ENCODE measurements around the gene UBASH3B.
"Not testable (repeated sequence)": the region's sequence is repeated elsewhere in the genome, so short reads cannot be mapped to it uniquely, and the experiment has no call there.

Gene UBASH3B

GRCh38 chr11:122711362-122711761, 55.8 kb downstream of the UBASH3B start:
- DNase-seq = no peak

DNA sequence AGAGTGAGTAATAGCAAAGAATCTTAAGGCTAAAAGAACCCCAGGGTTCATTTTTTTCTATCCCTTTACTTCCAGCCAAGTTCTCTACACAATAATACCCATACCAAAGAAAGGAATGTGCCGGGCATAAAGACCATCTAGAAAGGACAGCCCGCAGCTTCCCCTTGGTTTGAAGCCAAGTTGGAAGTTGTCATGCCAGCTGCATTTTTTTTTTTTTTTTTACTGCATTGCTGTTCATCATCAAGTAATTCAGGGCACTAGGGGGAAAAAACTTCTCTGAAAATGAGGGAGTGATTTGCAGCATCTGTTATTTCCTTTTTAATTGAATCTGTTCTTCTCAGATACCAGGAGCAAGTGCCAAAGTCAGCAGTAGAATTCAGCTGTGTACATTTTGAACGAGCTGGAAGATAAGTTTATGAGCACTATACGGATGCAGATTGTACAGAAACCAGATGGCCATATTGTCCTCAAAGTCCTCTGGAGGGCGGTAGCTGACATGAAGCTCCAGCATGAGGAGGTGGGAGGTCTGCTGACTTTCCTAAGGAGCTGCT, 56.4 kb downstream of the UBASH3B start:
- DNase-seq = peak; percentile 57

DNA sequence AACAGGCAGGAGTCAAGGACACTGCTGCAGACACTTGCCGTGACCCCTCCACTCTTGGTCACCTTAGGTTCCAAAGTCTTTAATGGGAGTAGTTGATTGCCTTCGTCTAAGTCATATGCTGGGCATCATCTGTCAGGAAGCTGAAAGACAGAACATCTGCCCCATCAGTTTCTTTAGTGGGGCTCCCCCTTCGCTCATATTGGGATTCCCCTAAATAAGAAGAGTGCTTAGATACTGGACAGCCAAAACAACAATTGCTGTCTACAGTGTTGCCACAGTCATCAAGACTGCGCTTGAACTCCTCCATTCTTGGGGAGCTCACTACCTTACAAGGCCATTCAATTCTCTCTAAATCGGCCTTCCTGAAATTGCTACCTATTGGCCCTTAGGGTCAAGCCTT, 58.5 kb downstream of the UBASH3B start:
- no peak for DNase-seq

- no peak for DNase-seq
These were observed 59.0 kb downstream of the UBASH3B start for GRCh38 chr11:122714484-122714883.

DNA sequence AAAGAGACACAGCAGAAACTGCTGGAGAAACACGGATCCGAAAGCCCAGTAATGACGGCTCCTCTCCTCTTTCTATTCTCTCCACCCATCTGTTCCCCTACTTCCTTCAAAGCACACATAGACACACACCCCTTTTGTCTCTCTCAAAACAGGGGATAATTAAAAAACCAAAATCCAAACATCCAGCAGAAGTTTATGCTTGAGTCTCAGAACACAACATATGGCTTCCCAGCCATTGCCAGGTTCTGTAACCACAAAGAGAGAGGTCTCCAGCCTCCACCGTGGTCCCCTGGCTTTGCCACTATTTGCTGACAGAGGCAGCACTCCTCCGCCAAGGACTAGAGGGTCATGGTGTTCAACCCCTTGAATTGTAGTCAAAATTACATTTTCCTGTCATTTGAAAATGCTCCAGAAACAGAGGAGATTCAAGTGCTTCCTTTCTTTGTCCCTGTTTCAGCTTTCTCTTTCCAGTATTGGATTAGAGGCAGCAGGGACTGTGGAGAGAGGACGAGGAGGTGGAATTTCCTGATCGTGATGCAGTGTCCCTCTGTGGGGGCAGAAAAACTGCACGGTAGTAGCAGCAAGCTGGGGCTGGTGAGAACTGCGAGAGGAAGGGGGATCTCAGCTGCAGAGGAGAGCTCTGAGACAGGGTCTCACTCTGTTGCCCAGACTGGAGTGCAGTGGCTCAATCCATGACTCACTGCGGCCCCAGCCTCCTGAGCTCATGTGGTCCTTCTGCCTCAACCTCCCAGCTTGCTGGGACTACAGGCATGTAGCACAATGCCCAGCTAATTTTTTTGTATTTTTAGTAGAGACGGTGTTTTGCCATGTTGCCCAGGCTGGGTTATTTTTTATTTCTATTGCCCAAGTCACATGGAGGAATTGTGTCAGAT, 60.3 kb downstream of the UBASH3B start:
- no peak for DNase-seq

GRCh38 chr11:122717264-122717867, 61.8 kb downstream of the UBASH3B start:
- no peak for DNase-seq

- no peak for DNase-seq
These were observed 64.8 kb downstream of the UBASH3B start for GRCh38 chr11:122720107-122720881.

GRCh38 chr11:122721201-122721963, 65.9 kb downstream of the UBASH3B start:
- DNase-seq = no peak

- peak; percentile 85 for DNase-seq
These were observed 66.4 kb downstream of the UBASH3B start for GRCh38 chr11:122721964-122722266.

GRCh38 chr11:122723106-122723505, 67.6 kb downstream of the UBASH3B start:
- no peak for DNase-seq

GRCh38 chr11:122723576-122723975, 68.1 kb downstream of the UBASH3B start:
- DNase-seq = peak; percentile 56

- peak; percentile 76 for DNase-seq
These were observed 69.0 kb downstream of the UBASH3B start for GRCh38 chr11:122724520-122724919.

DNA sequence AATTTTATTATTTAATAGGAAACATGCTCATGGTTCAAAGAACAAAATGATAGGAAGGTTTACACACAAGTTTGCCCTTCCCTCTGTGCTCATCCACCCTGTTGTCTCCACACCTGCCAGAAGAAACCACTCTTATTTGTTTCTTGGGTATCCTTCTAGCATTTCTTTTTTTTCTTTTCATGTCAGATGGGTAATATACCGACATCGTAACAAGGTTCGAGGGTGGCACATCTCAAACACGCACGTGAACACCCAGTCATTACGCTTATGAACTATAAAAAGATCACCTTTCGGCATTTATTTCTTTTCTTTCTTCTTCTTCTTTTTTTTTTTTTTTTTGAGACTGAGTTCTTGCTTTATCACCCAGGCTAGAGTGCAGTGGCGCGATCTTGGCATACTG, 70.5 kb downstream of the UBASH3B start:
- no peak for DNase-seq

DNA sequence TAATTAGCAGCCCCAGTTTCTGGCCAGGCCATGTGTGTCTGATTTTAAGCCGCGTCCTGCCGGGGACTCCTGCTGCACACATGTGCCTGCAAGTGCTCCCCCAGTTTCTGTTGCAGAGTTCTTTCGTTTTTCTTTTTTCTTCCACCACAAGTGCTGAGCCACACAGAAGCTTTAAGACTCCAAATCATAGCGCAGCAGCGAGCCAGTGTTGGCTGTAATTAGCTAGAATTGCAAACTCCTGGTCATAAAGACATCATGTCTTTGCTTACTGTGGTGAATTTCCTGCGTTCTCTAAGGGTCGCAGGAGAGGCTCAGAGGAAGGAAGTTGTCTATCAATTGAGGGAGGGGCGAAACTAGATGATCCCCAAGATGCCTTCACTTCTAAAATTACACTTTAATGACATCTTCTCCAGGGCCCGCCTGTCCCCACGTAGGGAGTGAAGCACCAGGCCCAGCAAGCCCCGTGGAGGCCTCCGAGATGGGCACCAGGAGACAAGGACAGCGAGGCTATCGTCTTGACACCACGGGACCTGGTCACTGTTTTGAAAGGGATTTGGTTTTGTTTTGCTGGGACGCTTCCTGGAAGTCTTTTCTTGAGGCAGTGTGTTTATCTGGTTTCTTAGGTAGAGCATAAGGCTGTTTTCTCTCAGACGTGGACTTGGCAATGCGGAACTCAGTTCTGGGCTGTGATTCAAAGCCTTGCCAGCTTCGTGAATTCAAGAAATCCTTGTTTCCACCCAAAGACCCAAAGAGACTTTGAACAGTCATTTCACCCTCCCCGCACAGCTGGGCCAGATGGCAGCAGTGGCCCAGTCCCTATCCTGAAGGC, 71.8 kb downstream of the UBASH3B start:
- DNase-seq = peak; percentile 62

DNA sequence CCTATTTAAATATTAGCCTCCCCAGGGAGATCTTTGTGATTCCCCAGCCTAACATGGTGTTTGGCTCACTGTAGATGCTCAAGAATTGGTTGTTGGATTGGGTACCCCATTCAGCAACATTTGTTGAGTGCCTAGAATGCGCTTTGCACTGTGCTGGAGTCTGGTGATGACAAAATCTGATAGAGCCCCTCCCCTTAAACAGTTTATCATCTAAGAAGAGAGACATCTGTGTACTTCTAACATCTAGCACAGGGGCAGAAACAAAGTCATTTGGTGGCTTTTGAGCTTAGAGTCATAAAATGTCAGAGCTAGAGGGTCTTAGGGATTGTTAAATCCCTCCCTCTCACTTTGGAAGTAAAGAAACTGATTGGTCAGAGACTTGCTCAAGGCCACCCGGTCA, 73.0 kb downstream of the UBASH3B start:
- no peak for DNase-seq

GRCh38 chr11:122729139-122729538, 73.6 kb downstream of the UBASH3B start:
- DNase-seq = no peak

DNA sequence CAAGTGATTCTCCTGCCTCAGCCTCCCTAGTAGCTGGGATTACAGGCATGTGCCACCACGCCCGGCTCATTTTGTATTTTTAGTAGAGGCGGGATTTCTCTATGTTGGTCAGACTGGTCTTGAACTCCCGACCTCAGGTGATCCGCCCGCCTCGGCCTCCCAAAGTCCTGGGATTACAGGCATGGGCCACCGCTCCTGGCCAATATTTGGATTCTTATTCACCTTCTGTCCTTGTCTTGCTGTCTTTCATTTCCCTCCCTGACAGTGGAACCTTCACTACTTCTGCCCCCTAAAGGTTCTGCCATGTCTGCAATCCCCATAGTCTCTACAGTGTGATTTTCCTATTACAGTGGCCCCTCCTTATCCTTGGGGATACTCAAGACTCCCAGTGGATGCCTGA, 75.2 kb downstream of the UBASH3B start:
- not testable (repeated sequence) for DNase-seq

DNA sequence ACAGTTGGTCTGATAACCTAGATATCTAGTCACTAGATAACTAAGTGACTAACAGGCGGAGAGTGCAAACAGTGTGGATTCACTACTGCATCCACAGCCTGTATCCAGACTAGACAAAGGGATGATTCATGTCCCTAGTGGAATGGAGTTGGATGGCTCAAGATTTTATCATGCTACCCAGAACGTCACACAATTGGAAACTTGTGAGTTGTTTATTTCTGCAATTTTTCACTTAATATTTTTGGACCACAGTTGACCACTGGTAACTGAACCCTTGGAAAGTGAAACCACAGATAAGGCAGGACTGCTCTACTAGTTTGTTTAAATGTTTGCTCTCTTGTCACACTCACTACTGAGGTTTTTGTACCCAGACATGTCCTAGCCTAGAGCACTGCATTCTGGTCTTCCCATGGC, 76.0 kb downstream of the UBASH3B start:
- DNase-seq = peak; percentile 72

DNA sequence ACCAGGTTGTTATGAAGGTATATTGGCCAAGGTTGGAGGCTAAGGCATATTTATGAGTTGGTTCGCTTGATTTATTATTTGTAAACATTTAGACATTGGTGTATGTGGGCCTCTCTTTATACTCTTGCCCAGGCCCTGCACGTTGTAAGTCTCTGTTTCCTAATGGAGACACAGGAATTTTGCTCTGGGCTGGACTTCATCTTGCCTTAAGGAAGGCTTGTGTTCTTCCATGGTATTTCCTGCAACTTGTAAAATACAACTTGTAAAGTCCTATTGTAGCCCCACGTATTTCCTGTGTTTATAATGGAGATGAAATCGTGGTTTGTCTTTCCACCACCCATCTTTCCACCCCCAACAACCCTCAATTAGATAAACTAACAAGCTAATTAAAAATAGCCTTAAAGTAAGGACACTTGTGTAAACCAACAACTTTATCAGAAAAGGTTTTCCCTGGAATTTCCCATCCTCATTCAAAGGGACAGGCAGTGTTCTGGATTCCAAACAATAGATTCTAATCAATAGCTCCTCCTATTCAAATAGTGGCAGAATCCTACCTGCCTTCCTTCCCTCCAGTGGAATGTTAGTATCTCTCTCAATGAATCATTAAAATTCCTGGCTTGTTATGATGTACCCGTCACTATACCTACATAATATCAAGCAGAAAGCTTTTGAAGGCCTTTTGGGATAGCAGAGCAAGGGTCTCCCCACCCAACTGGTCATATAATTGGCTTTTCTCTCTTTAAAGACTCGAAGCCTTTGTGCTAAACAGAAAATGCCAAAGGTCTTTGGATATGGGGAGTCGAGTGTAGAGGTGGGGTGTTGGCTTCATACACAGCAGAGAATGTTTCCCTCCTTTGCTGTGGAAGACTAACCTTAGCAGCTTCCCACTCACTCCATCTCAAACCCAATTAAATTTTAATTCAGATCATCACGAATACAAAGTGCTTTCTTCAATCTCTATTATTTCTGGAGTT, 77.1 kb downstream of the UBASH3B start:
- no peak for DNase-seq

- DNase-seq = peak; percentile 64
These were observed 77.8 kb downstream of the UBASH3B start for GRCh38 chr11:122733318-122733717.

Data from fibroblast of skin of right quadriceps (primary cell).